IPS-18a (cell line): Measurements from ENCODE around the gene ATOSA.
A peak's percentile ranks its signal among the peaks of the same experiment; 100 is the strongest.

Source experiments
- H3K27ac ChIP-seq: one replicate; pipeline ENCODE4 v1.5.1; 2013; ENCODE audit warnings: low read length
- H3K27me3 ChIP-seq: one replicate; pipeline ENCODE4 v1.6.1; 2013; ENCODE audit warnings: mild to moderate bottlenecking, low read length; ENCODE audit not compliant: control insufficient read depth, insufficient read depth
- H3K36me3 ChIP-seq: one replicate; pipeline ENCODE4 v1.6.1; 2013; ENCODE audit warnings: low read depth, low read length; ENCODE audit not compliant: control insufficient read depth
- H3K4me1 ChIP-seq: one replicate; pipeline ENCODE4 v1.6.1; 2013; ENCODE audit warnings: low read depth, low read length; ENCODE audit not compliant: control insufficient read depth
- H3K4me3 ChIP-seq: one replicate; pipeline ENCODE4 v1.5.1; 2013; ENCODE audit warnings: low read length
- H3K9ac ChIP-seq: one replicate; pipeline ENCODE4 v1.6.1; 2013; ENCODE audit warnings: mild to moderate bottlenecking, low read length, moderate library complexity
- H3K9me3 ChIP-seq: one replicate; pipeline ENCODE4 v1.6.1; 2013; ENCODE audit warnings: low read depth, low read length; ENCODE audit not compliant: control insufficient read depth

The ATOSA gene

DNA sequence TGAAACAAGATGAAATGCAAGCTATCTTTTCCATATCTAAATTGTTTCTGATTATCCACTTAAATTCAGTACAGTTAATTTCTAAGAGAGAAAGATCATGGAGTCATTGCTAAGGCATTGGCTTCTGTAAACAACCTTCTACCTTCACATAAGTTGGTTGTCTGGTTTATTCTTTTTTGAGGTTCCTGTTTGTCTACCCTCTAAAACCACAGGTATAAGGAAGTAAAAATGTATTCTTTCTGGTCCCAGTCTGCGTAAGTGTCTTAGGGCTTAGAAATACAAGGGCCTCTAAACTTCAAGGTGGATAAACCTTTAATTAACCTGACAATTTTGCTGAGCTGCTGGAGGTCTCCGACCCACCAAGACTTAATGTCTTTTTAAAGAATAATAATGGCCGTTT, 3.6 kb upstream of the ATOSA start:
- no peak overlapping the region for H3K27ac ChIP-seq
- no peaks in the 10 kb centered on the region for H3K9me3 ChIP-seq
- H3K4me3 ChIP-seq: no peak overlapping the region
- no peaks in the 10 kb centered on the region for H3K36me3 ChIP-seq
- peaks cover 6% of the 10 kb centered on the region for H3K4me1 ChIP-seq
- no peak overlapping the region for H3K9ac ChIP-seq
- H3K27me3 ChIP-seq: peaks cover 23% of the 10 kb centered on the region

DNA sequence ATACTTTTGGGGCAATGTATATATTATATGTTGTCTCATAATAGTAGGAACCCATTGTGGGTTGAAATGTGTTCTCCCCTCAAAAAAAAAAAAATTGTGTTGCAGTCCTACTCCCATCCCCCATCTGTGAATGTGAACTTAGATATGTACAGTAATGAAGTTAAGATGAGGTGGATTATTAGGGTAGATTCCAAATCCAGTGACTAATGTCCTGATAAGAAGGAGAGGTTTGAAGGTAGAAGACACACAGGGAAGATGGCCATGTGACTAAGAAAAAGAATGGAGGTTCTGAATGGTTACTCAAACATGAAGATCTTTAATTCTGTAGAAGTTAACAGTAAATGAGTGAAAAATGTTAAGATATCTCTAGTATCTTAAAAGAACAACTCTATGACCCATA, 3.0 kb upstream of the ATOSA start:
- Histone ChIP-seq H3K27me3 (peaks cover 23% of the 10 kb centered on the region), H3K36me3 (no peaks in the 10 kb centered on the region), H3K4me1 (peaks cover 10% of the 10 kb centered on the region), H3K27ac (no peak overlapping the region), H3K4me3 (no peak overlapping the region), H3K9ac (no peak overlapping the region), H3K9me3 (no peaks in the 10 kb centered on the region)

DNA sequence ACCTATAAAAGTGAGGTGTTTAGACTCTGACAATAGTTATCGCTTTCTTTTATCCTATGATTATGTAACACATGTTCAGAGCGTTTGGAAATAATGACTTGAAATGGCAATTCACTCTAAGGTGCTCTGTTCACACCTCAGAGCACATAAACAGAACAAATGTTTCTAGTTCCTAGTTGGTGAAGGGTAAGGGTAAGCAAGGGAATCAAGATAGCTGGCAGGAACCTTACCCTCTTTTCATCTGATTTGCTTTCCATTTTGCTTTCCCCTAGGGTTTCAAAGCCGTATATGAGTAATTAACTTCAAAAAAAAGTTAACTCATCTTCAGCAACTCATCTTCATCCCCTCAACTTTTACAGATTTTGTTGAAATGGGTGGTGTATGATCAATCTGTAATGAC, 2.3 kb upstream of the ATOSA start:
- H3K4me3 ChIP-seq: no peak overlapping the region
- H3K36me3 ChIP-seq: no peaks in the 10 kb centered on the region
- H3K9me3 ChIP-seq: no peaks in the 10 kb centered on the region
- H3K27ac ChIP-seq: no peak overlapping the region
- H3K9ac ChIP-seq: no peak overlapping the region
- peaks cover 23% of the 10 kb centered on the region for H3K27me3 ChIP-seq
- H3K4me1 ChIP-seq: peaks cover 10% of the 10 kb centered on the region

DNA sequence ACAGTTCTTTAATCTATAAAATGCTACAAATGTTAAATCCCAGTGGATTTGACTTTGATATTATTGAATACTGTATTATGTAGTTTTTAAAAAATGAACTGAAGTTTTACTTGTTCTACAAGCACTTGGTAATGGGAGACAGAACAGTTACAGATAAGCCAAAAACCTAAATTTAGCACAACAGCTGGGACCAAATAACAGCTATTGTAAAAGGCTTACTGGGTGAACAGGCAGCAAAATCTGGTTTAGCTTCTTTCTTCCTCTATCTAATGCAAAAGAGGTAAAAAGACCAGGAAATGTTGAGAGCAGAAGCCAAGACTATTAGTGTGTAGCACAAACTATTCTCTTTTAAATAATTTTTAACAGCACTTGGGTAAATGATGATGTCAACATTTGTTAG, 1.6 kb upstream of the ATOSA start:
- H3K4me3 ChIP-seq: no peak overlapping the region
- no peak overlapping the region for H3K27ac ChIP-seq
- no peak overlapping the region for H3K9ac ChIP-seq
- no peaks in the 10 kb centered on the region for H3K36me3 ChIP-seq
- H3K9me3 ChIP-seq: no peaks in the 10 kb centered on the region
- peaks cover 10% of the 10 kb centered on the region for H3K4me1 ChIP-seq
- H3K27me3 ChIP-seq: peaks cover 23% of the 10 kb centered on the region

DNA sequence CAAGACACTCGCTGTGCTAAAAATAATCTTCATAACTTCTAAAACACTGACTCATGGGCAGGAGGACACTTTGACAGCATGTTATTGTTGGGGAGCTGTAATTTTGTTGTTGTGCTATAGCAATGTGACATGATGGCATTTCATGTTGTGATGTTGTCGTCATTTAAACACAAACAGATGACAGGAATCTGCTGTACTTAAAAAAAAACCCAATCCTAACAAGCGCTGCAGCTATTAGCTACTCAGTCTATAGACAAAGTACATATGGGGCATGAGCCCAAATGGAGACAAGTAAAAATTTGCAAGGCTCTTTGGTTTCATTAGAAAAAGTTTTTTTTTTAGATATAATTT, 828 bp upstream of the ATOSA start:
- Histone ChIP-seq H3K27me3 (peaks cover 23% of the 10 kb centered on the region), H3K4me1 (peaks cover 10% of the 10 kb centered on the region), H3K9me3 (no peaks in the 10 kb centered on the region), H3K4me3 (peak overlapping the region; percentile 73), H3K9ac (no peak overlapping the region), H3K36me3 (no peaks in the 10 kb centered on the region), H3K27ac (no peak overlapping the region)

DNA sequence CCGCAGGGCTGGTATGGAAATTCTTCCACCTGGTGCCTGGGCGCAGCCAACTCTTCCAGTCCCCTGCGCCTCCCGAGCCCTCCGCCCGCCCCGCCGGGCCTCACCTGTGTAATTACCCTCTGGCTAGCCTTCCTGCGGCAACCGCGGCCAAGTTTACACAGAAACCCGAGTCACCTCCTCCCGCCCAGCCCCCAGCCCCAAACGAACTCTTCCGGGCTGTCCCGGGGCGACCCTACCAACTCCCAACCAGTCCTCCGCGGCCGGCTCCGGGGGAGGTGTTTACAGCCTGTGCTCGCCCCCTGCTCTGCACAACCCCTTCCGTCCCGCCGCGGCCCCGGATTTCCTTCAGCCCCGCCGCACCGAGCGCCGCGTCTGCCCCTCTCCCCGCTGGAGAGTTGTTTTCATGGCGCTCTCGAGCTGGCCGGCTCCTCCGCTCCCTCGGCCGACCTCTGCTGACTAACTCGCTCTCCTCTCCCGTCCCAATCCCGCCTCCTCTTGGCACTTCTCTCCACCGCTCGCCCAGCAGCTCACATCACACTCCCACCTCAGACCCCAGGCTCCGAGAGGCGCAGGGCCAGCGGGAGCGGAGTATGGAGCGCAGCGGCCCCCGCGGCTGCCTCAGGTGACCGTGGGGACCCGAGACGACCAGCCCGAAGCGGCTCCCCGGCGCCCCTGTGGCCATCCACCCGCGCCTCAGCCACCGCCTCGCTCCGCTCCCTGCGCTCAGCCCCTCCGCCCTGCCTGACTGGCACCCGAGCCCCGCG, 538 bp downstream of the ATOSA start:
- Histone ChIP-seq H3K9ac (peak overlapping the region; percentile 44), H3K27me3 (peaks cover 23% of the 10 kb centered on the region), H3K36me3 (no peaks in the 10 kb centered on the region), H3K9me3 (no peaks in the 10 kb centered on the region), H3K4me1 (peaks cover 10% of the 10 kb centered on the region), H3K4me3 (peak overlapping the region; percentile 73), H3K27ac (no peak overlapping the region)

DNA sequence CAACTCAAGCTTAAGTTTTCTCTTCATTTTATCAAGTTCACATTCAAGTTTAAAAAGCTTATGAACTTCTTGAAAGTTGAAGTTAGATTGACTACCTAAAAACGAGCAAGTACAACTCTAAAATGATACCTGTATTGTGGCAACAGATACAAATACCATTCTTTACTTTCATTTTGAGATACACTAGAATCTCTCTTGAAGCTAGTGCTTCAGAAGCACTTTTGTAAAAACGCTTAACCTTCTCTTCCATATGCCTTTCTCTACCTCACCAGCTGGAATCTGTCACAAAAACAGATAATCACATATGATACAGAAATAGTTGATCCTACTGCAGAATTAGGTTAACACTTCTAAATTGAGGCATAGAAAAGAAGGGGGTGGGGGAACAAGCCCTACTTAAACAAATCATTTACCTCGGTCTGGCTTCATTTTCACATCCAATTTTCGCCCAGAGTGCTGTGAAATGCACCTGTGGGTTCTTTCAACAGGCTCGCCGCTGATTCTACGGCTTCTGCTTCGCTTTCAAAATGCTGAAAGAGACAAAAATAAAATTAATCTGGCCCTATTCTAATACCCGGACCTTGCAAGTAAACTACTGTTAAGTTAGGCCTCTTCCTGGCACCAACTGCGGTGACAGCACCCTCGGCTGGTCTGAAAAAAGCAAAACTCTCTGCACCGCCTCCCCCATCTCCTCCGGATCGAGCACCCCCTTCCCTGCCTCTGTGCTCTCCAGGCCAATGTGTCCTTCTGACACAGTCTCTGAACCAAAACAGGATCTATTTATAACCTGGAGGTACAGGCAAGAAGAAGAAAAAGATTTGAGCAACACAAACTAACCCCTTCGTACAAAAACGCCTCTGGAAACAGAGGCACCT, 1.4 kb downstream of the ATOSA start:
- H3K36me3 ChIP-seq: no peaks in the 10 kb centered on the region
- H3K27ac ChIP-seq: no peak overlapping the region
- peak overlapping the region; percentile 73 for H3K4me3 ChIP-seq
- H3K4me1 ChIP-seq: peaks cover 10% of the 10 kb centered on the region
- no peaks in the 10 kb centered on the region for H3K9me3 ChIP-seq
- H3K27me3 ChIP-seq: peaks cover 23% of the 10 kb centered on the region
- peak overlapping the region; percentile 44 for H3K9ac ChIP-seq

DNA sequence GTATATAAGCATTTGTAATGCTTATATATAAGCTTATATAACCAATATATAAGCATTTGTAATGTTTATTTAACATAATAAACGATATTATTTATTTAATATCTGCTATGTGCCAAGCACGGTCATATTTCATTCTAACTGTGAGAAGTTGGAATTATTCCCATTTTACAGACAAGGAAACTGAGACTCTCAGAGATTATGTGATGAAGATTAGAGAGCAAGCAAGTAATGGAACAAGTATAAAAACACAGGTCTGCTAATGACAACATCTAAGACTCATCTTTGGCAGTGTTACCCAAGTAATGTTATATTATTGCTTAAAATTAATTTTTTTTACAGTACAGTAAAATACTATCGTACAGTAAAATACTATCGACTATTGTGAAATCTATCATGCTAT, 4.4 kb downstream of the ATOSA start:
- no peak overlapping the region for H3K27ac ChIP-seq
- no peaks in the 10 kb centered on the region for H3K9me3 ChIP-seq
- H3K4me3 ChIP-seq: no peak overlapping the region
- no peaks in the 10 kb centered on the region for H3K36me3 ChIP-seq
- H3K4me1 ChIP-seq: peaks cover 6% of the 10 kb centered on the region
- no peaks in the 10 kb centered on the region for H3K27me3 ChIP-seq
- H3K9ac ChIP-seq: no peak overlapping the region

DNA sequence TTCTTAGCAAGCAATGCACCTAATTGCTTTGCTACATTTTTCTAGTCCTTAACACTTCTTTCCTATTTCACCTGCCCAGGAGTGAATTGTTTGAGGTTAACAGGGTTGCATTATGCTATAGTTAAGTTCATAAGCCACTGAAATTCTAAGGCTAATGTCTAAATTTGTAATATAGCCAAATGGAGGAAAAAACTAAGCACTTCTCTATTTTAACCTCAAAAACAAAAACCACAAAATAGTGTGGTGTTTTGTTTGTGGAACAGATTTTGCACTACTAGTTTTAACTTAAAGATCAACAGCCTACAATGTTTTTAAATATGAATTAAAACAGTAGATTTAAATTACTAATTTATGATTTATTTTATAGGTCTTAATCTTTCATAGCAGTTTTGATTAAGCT, 5.5 kb downstream of the ATOSA start:
- Histone ChIP-seq H3K27ac (no peak overlapping the region), H3K4me3 (no peak overlapping the region), H3K27me3 (no peaks in the 10 kb centered on the region), H3K4me1 (peaks cover 6% of the 10 kb centered on the region), H3K9ac (no peak overlapping the region), H3K36me3 (no peaks in the 10 kb centered on the region), H3K9me3 (no peaks in the 10 kb centered on the region)

DNA sequence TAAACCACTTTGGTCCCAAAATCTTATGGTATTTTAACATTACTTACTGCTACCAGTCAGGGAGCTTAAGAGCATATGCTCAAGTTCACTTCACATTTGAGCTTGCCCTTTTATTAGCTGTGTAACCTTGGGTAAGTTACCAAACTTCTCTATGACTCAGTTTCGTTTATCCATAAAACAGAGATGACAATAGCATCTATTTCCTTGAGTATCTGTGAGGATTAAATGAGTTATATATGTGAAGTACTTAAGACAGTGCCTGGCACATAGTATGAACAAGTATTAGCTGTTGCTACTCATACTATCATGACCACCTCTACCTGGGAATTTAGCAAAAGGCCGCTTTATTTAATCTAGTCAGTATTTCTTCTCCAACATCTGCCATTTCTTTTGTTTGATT, 5.9 kb downstream of the ATOSA start:
- Histone ChIP-seq H3K4me1 (peaks cover 6% of the 10 kb centered on the region), H3K9ac (no peak overlapping the region), H3K36me3 (no peaks in the 10 kb centered on the region), H3K27ac (no peak overlapping the region), H3K27me3 (no peaks in the 10 kb centered on the region), H3K9me3 (no peaks in the 10 kb centered on the region), H3K4me3 (no peak overlapping the region)

DNA sequence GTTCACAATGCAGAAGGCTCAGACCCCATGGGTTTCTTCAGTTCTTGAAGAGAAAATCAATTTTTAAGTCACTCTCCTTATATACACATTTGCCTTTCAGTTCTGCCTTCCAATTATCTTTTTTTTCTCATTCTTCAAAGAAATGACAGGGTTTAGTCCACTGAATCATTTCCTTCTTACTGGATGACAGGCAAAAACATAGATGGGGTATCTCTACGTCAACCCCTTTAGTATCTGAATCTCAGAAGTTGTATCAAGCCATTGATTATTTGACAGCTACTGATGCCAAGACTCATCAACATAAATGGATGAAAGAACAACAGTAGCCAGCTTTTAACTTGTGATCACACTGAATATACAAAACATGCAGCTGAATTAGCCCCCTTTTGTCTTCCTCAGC, 6.5 kb downstream of the ATOSA start:
- Histone ChIP-seq H3K9ac (no peak overlapping the region), H3K27me3 (no peaks in the 10 kb centered on the region), H3K4me1 (peaks cover 3% of the 10 kb centered on the region), H3K4me3 (no peak overlapping the region), H3K36me3 (no peaks in the 10 kb centered on the region), H3K27ac (no peak overlapping the region), H3K9me3 (no peaks in the 10 kb centered on the region)

DNA sequence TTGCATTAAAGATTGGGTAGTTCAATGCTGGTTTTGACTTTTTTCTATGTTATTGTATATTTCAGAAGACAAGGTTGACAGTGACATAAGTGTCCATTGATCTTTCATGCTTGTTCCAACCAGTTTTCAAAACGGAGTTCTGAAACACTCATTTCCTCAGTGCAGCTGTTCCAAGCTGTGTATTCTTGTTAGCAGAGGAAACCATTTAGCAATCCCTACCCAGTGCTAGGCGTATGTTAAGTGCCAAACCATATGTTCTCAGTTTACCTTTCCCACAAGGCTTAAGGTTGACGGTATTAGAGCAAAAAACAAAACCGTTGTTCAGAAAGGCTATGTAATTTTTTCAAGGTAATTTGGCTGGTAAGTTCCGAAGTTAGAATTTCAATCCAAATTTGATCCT, 9.1 kb downstream of the ATOSA start:
- H3K4me3 ChIP-seq: no peak overlapping the region
- no peaks in the 10 kb centered on the region for H3K4me1 ChIP-seq
- H3K27me3 ChIP-seq: no peaks in the 10 kb centered on the region
- H3K27ac ChIP-seq: no peak overlapping the region
- H3K9ac ChIP-seq: no peak overlapping the region
- H3K9me3 ChIP-seq: no peaks in the 10 kb centered on the region
- H3K36me3 ChIP-seq: no peaks in the 10 kb centered on the region
